GM12891 (cell line): ENCODE data around the gene FHIT. TPM values are rescaled to one million over a fixed set of nuclear protein-coding genes. Genes with fewer than 3 reads are reported as not detected.

Experiments used
- DNase-seq: peaks from one replicate; pipeline ENCODE4 v3.0.0; 2011; ENCODE audit warnings: low spot score; ENCODE audit not compliant: insufficient read length
- FAIRE-seq: peaks from 2 replicates; lab custom pipeline; 2011; peaks lifted over from hg19 to GRCh38; lab: Jason Lieb, UNC
- PAX5 ChIP-seq: IDR thresholded peaks from 2 replicates; pipeline ENCODE4 v1.6.1; 2011; ENCODE audit warnings: low read length, moderate library complexity, mild to moderate bottlenecking; ENCODE audit not compliant: insufficient read depth, severe bottlenecking
- POLR2A ChIP-seq: IDR thresholded peaks from 2 replicates; pipeline ENCODE4 v1.6.1; 2011; ENCODE audit warnings: low read depth, low read length, control low read depth
- POLR2AphosphoS5 ChIP-seq: IDR thresholded peaks from 2 replicates; pipeline ENCODE4 v1.6.1; 2011; ENCODE audit warnings: low read depth, low read length, control low read depth
- POU2F2 ChIP-seq: IDR thresholded peaks from 2 replicates; pipeline ENCODE4 v1.6.1; 2011; ENCODE audit warnings: low read depth, mild to moderate bottlenecking, control low read depth, low read length, moderate library complexity
- SPI1 ChIP-seq: IDR thresholded peaks from 2 replicates; pipeline ENCODE4 v1.6.1; 2011; ENCODE audit warnings: low read depth, low read length, control low read depth
- TAF1 ChIP-seq: IDR thresholded peaks from 2 replicates; pipeline ENCODE4 v1.6.1; 2011; ENCODE audit warnings: low read depth, low read length, control low read depth
- polyA plus RNA-seq: library from polyadenylated mRNA; unstranded; fragments of >200 nt; gene quantifications from one replicate; pipeline ENCODE4 v1.2.1, GENCODE V29; 2012; ENCODE audit warnings: low read depth, missing spikeins, inconsistent platforms; ENCODE audit not compliant: missing spikeins

FHIT gene
- polyA plus RNA-seq: 16.7 TPM

GRCh38 chr3:61251174-61251972 is at the start of gene FHIT:
FHIT (minus strand) TSS chr3:61251452.
- TF ChIP-seq SPI1: 0 out of 2 replicates have a peak, but pooled peaks have one; percentile 1
- 0 out of 2 replicates have a peak, but pooled peaks have one; percentile 26 for TF ChIP-seq POU2F2
- no peak for TF ChIP-seq PAX5
- TF ChIP-seq TAF1: no peak
- FAIRE-seq: peak; percentile 99

GRCh38 chr3:61300786-61301185 is 49.5 kb upstream of the FHIT start:
- TF ChIP-seq POLR2AphosphoS5 (no peak), PAX5 (no peak), POU2F2 (no peak), SPI1 (no peak), POLR2A (no peak), TAF1 (no peak)
- DNase-seq (no peak), FAIRE-seq (no peak)

More at GRCh38 chr3:61251174-61251972, at the start of gene FHIT:
- peak; percentile 68 for DNase-seq

DNA sequence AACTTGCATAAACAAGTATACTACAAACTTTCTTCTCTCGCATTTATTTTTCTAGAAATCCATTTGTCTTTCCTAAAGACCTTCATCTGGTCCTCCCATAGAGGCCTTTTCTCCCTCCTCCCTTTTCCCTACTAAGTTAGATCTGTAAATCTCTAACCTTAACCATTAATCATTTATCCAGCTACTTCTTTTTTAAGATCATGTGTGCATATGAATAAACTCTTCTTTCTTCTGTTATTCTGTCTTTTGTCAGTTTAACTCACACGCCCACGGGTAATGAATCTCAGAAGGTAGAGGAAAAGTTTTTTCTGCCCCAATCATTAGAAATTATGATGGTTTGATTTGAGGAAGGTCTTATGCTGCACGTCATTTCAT is 48.7 kb upstream of the FHIT start:
- FAIRE-seq (no peak), DNase-seq (no peak)
- TF ChIP-seq POLR2AphosphoS5 (no peak), POLR2A (no peak), TAF1 (no peak), SPI1 (no peak), POU2F2 (no peak), PAX5 (no peak)

GRCh38 chr3:61299343-61300005 is 48.2 kb upstream of the FHIT start:
- TF ChIP-seq TAF1 (no peak), POLR2AphosphoS5 (no peak), SPI1 (no peak), POU2F2 (no peak), POLR2A (no peak), PAX5 (no peak)
- DNase-seq (no peak), FAIRE-seq (no peak)

- DNase-seq (no peak), FAIRE-seq (no peak)
- TF ChIP-seq POLR2AphosphoS5: no peak
- TF ChIP-seq SPI1: no peak
- TF ChIP-seq POU2F2: no peak
- TF ChIP-seq POLR2A: no peak
- no peak for TF ChIP-seq PAX5
- no peak for TF ChIP-seq TAF1
These were observed 46.6 kb upstream of the FHIT start for GRCh38 chr3:61297821-61298220.

- DNase-seq (no peak), FAIRE-seq (no peak)
- TF ChIP-seq POLR2A (no peak), SPI1 (no peak), POLR2AphosphoS5 (no peak), TAF1 (no peak), POU2F2 (no peak), PAX5 (no peak)
These were observed 37.2 kb upstream of the FHIT start for GRCh38 chr3:61288446-61288845.

GRCh38 chr3:61283876-61284275 is 32.6 kb upstream of the FHIT start:
- no peak for TF ChIP-seq POU2F2
- TF ChIP-seq PAX5: no peak
- TF ChIP-seq TAF1: no peak
- TF ChIP-seq SPI1: no peak
- no peak for TF ChIP-seq POLR2A
- TF ChIP-seq POLR2AphosphoS5: no peak
- no peak for FAIRE-seq
- DNase-seq: no peak

- DNase-seq (no peak), FAIRE-seq (no peak)
- TF ChIP-seq TAF1 (no peak), SPI1 (no peak), POLR2AphosphoS5 (no peak), POLR2A (no peak)
These were observed 27.5 kb upstream of the FHIT start for GRCh38 chr3:61278713-61279112.

DNA sequence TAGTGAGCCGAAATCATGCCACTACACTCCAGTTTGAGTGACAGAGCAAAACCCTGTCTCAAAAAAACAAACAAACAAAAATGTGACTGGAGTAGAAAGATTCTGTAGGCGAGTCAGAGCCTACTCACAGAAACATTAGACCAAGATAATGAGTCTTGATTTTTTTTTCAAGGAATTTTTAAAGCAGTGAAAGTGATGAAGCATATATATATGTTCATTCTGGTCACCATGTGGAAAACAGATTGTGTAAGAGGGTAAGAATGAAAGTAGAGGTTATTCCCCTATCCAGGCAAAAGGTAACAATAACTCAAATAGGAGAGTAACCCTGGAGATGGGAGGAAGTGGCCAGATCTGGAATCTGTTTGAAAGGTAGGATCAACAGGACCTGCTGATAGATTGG is 26.2 kb upstream of the FHIT start:
- TF ChIP-seq PAX5 (no peak), POLR2AphosphoS5 (no peak), SPI1 (peak; percentile 8; the same call in 1 of the 2 replicates), POLR2A (no peak), POU2F2 (no peak), TAF1 (no peak)
- no peak for FAIRE-seq

DNA sequence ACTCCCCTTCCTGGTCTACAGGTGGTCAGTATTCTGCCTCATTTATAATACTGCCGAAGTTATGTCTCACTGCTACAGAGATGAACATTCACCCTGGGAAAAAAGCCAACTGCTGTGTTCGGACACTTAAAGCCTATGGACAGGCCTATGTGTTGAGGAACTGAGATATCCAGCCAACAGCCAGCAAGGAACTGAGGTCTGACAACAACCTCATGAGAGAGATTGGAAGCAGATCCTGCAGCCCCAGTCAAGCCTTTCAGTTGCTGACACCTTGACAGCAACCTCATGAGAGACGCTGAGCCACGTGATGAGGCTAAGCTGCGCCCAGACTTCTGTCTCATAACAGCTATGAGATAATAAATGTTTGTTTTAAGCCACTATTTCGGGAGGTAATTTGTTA is 18.2 kb upstream of the FHIT start:
- no peak for FAIRE-seq
- no peak for TF ChIP-seq TAF1
- TF ChIP-seq POLR2A: no peak
- no peak for TF ChIP-seq POLR2AphosphoS5

More for the DNA sequence above, 26.2 kb upstream of the FHIT start:
- no peak for DNase-seq

More for the DNA sequence above, 18.2 kb upstream of the FHIT start:
- DNase-seq: no peak
